Measurements from ENCODE around the gene TTC33.

GRCh38 chr5:40578501-40579451 is 177.0 kb downstream of the TTC33 start:
- TF ChIP-seq CTCF (IDR thresholded peaks at IDR 0.05; ENCODE audit: insufficient read depth, low read length, poor library complexity, severe bottlenecking): no peak
- TF ChIP-seq EZH2phosphoT487 (conservative IDR thresholded peaks at IDR 0.05; ENCODE audit: low read length): no peak

Measured in SU-DHL-6 (cell line).